ENCODE measurements around the gene PLXNB2.

DNA sequence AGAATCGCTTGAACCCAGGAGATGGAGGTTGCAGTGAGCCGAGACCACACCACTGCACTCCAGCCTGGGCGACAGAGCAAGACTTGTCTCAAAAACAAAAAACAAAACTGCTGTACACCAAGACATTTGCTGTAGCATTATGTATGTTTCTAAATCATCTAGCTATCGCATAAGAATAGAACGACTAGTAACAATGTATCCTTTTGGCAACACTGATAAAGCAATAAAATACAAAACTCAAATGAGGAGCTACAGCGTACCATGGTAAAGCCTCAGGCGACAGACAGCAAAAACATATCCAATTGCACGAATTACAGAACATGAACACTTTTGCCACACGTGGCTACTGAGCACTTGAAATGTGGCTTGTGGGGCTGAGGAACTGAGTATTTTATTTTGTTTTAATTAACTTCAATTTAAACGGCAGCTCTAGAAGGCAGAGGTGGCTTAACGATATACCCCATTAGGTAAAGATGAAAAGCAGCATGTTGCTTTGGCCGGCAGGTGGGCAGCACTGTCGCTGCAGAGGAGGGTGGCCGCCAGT is 65.0 kb downstream of the PLXNB2 start:
- TF ChIP-seq POLR2A (IDR thresholded peaks at IDR 0.05) (no peak), CTCF (IDR thresholded peaks at IDR 0.05) (no peak)

All from heart left ventricle (tissue), 13 donors.